ENCODE measurements around the gene MAT1A. TPM values are rescaled to one million over a fixed set of nuclear protein-coding genes. Genes with fewer than 3 reads are reported as not detected.
"Not testable (repeated sequence)": the region's sequence is repeated elsewhere in the genome, so short reads cannot be mapped to it uniquely, and the experiment has no call there.

Gene MAT1A
- total RNA-seq, 1 donor: not detected

GRCh38 chr10:80236457-80236856, 53.0 kb downstream of the MAT1A start:
- H3K4me3 ChIP-seq (ENCODE audit: low read depth, low read length); DNase-seq (ENCODE audit: low read depth): not testable (repeated sequence)

GRCh38 chr10:80234331-80235235, 54.9 kb downstream of the MAT1A start:
- H3K4me3 ChIP-seq (ENCODE audit: low read depth, low read length): not testable (repeated sequence)

GRCh38 chr10:80233871-80234270, 55.6 kb downstream of the MAT1A start:
- DNase-seq (ENCODE audit: low read depth); H3K4me3 ChIP-seq (ENCODE audit: low read depth, low read length): not testable (repeated sequence)

More at GRCh38 chr10:80234331-80235235, 54.9 kb downstream of the MAT1A start:
- not testable (repeated sequence) for DNase-seq (ENCODE audit: low read depth)

- DNase-seq (ENCODE audit: low read depth): peak; percentile 47
- not testable (repeated sequence) for H3K4me3 ChIP-seq (ENCODE audit: low read depth, low read length)
These were observed 62.7 kb downstream of the MAT1A start for GRCh38 chr10:80226723-80227122.

- not testable (repeated sequence) for H3K4me3 ChIP-seq (ENCODE audit: low read depth, low read length); DNase-seq (ENCODE audit: low read depth)
These were observed 66.4 kb downstream of the MAT1A start for GRCh38 chr10:80223031-80223419.

Other genes with a start within 250 kb of the MAT1A start
- 2.9 and 11.2 TPM in 2 replicates for gene TMEM254, start 211.0 kb downstream of the MAT1A start, total RNA-seq (ENCODE audit: low replicate concordance)
- gene PLAC9, start 156.9 kb downstream of the MAT1A start, total RNA-seq (ENCODE audit: low replicate concordance): 32.1 and 78.7 TPM in 2 replicates
- gene ANXA11, start 84.1 kb downstream of the MAT1A start, total RNA-seq (ENCODE audit: low replicate concordance): 51.1 and 153 TPM in 2 replicates
- not detected in 2 replicates for gene DYDC1, start 67.1 kb upstream of the MAT1A start, total RNA-seq (ENCODE audit: low replicate concordance)
- gene DYDC2, start 67.1 kb upstream of the MAT1A start, total RNA-seq (ENCODE audit: low replicate concordance): not detected in 2 replicates
- gene PRXL2A, start 118.9 kb upstream of the MAT1A start, total RNA-seq (ENCODE audit: low replicate concordance): 0.90 and 17.7 TPM in 2 replicates
- gene TSPAN14, start 164.7 kb upstream of the MAT1A start, total RNA-seq (ENCODE audit: low replicate concordance): 21.3 and 107 TPM in 2 replicates
- not detected in 2 replicates for gene SH2D4B, start 248.2 kb upstream of the MAT1A start, total RNA-seq (ENCODE audit: low replicate concordance)

Data from fibroblast of the aortic adventitia (primary cell).